ENCODE data around the gene DMKN. TPM values are rescaled to one million over a fixed set of nuclear protein-coding genes. Genes with fewer than 3 reads are reported as not detected.

DMKN gene
- total and polyA plus RNA-seq, 2 experiments from 2014 or later = 220 to 289 TPM

- TF ChIP-seq CTCF (IDR thresholded peaks at IDR 0.05; ENCODE audit: low read depth, low read length) = no peak
- Histone ChIP-seq H3K27ac (no peak overlapping the region), H3K9me3 (ENCODE audit: low read depth) (no peaks in the 10 kb centered on the region), H3K36me3 (no peaks in the 10 kb centered on the region), H3K4me1 (ENCODE audit: low read depth) (peaks cover 6% of the 10 kb centered on the region), H3K27me3 (no peaks in the 10 kb centered on the region), H3K4me3 (no peak overlapping the region)
- no peak for DNase-seq (ENCODE audit: low read depth in 1 of 2, low spot score in 1 of 2)
Observed at GRCh38 chr19:35491836-35492360, 21.6 kb downstream of the DMKN start.

- Histone ChIP-seq H3K4me1 (ENCODE audit: low read depth) (peaks cover 7% of the 10 kb centered on the region), H3K27me3 (no peaks in the 10 kb centered on the region), H3K27ac (no peak within 1 kb of the TSS), H3K4me3 (no peak within 1 kb of the TSS), H3K9me3 (ENCODE audit: low read depth) (no peaks in the 10 kb centered on the region), H3K36me3 (no peaks in the 10 kb centered on the region)
- DNase-seq (ENCODE audit: low read depth in 1 of 2, low spot score in 1 of 2) = no peak
- no peak for TF ChIP-seq CTCF (IDR thresholded peaks at IDR 0.05; ENCODE audit: low read depth, low read length)
Observed at GRCh38 chr19:35490364-35490763, 23.1 kb downstream of the DMKN start, which contains the start of gene KRTDAP. TSS of gene KRTDAP (minus strand) at chr19:35490464. CDS start at chr19:35490442, 22 bp downstream.

GRCh38 chr19:35488677-35489076 is 24.8 kb downstream of the DMKN start:
- H3K27ac ChIP-seq = no peak overlapping the region
- no peak for DNase-seq (ENCODE audit: low read depth in 1 of 2, low spot score in 1 of 2)

GRCh38 chr19:35487656-35488182 is 25.7 kb downstream of the DMKN start:
- TF ChIP-seq CTCF (IDR thresholded peaks at IDR 0.05; ENCODE audit: low read depth, low read length) = no peak
- no peak for DNase-seq (ENCODE audit: low read depth in 1 of 2, low spot score in 1 of 2)

More at GRCh38 chr19:35488677-35489076, 24.8 kb downstream of the DMKN start:
- no peaks in the 10 kb centered on the region for H3K36me3 ChIP-seq
- no peak for TF ChIP-seq CTCF (IDR thresholded peaks at IDR 0.05; ENCODE audit: low read depth, low read length)
- no peaks in the 10 kb centered on the region for H3K9me3 ChIP-seq (ENCODE audit: low read depth)
- H3K4me3 ChIP-seq = no peak overlapping the region
- H3K27me3 ChIP-seq = no peaks in the 10 kb centered on the region
- peaks cover 7% of the 10 kb centered on the region for H3K4me1 ChIP-seq (ENCODE audit: low read depth)

GRCh38 chr19:35486268-35486708 is 27.2 kb downstream of the DMKN start:
- Histone ChIP-seq H3K27me3 (no peaks in the 10 kb centered on the region), H3K27ac (no peak overlapping the region), H3K9me3 (ENCODE audit: low read depth) (no peaks in the 10 kb centered on the region), H3K36me3 (no peaks in the 10 kb centered on the region), H3K4me1 (ENCODE audit: low read depth) (peaks cover 7% of the 10 kb centered on the region), H3K4me3 (no peak overlapping the region)
- no peak for TF ChIP-seq CTCF (IDR thresholded peaks at IDR 0.05; ENCODE audit: low read depth, low read length)
- no peak for DNase-seq (ENCODE audit: low read depth in 1 of 2, low spot score in 1 of 2)

More at GRCh38 chr19:35487656-35488182, 25.7 kb downstream of the DMKN start:
- Histone ChIP-seq H3K4me1 (ENCODE audit: low read depth) (peaks cover 7% of the 10 kb centered on the region), H3K4me3 (no peak overlapping the region), H3K36me3 (no peaks in the 10 kb centered on the region), H3K27me3 (no peaks in the 10 kb centered on the region), H3K9me3 (ENCODE audit: low read depth) (no peaks in the 10 kb centered on the region), H3K27ac (no peak overlapping the region)
